ENCODE data around the gene BMS1. TPM values are rescaled to one million over a fixed set of nuclear protein-coding genes. Genes with fewer than 3 reads are reported as not detected.

BMS1 gene
- total and polyA plus RNA-seq, 2 of the 13 experiments (the other 11 are each of a cell fraction or from before 2014, with no cell fraction given), result 3.9 to 25.2 TPM

DNA sequence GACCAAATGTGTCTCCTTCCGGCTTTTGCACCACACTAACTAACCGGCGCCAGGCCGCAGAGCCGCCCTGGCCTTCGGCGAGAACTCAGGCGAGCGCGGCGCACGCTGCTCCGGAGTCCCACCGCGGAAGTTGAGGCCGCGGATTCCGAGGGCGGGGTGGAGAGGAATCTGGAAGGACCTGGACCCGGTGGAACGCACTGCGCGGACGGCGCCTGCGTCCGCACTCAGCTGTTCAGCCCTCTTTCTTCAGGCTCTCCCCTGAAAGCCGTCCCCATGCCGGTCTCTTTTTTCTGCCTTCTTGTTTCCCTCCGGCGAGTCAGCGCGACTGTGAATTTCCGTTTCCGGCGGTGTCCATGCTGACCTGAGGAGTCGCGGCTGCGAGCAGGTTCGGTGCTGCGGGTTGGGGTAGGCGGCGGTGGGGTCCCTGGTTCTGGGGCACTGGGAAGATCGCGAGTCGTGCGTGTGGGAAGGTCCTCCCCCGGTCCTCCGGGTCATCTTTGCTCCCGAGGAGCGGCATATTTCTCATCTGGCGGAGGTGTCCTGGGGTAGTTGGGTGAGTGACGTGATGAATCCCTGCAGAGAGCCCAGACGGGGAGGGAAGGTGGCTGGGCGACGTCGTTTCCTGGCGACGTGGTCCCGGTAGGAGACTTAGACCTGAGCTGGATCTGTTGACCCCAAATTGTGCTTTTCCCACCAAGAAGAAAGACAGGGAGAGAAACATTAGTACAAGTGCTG, at the start of gene BMS1 (continued):
- TF ChIP-seq, protein P1, sequence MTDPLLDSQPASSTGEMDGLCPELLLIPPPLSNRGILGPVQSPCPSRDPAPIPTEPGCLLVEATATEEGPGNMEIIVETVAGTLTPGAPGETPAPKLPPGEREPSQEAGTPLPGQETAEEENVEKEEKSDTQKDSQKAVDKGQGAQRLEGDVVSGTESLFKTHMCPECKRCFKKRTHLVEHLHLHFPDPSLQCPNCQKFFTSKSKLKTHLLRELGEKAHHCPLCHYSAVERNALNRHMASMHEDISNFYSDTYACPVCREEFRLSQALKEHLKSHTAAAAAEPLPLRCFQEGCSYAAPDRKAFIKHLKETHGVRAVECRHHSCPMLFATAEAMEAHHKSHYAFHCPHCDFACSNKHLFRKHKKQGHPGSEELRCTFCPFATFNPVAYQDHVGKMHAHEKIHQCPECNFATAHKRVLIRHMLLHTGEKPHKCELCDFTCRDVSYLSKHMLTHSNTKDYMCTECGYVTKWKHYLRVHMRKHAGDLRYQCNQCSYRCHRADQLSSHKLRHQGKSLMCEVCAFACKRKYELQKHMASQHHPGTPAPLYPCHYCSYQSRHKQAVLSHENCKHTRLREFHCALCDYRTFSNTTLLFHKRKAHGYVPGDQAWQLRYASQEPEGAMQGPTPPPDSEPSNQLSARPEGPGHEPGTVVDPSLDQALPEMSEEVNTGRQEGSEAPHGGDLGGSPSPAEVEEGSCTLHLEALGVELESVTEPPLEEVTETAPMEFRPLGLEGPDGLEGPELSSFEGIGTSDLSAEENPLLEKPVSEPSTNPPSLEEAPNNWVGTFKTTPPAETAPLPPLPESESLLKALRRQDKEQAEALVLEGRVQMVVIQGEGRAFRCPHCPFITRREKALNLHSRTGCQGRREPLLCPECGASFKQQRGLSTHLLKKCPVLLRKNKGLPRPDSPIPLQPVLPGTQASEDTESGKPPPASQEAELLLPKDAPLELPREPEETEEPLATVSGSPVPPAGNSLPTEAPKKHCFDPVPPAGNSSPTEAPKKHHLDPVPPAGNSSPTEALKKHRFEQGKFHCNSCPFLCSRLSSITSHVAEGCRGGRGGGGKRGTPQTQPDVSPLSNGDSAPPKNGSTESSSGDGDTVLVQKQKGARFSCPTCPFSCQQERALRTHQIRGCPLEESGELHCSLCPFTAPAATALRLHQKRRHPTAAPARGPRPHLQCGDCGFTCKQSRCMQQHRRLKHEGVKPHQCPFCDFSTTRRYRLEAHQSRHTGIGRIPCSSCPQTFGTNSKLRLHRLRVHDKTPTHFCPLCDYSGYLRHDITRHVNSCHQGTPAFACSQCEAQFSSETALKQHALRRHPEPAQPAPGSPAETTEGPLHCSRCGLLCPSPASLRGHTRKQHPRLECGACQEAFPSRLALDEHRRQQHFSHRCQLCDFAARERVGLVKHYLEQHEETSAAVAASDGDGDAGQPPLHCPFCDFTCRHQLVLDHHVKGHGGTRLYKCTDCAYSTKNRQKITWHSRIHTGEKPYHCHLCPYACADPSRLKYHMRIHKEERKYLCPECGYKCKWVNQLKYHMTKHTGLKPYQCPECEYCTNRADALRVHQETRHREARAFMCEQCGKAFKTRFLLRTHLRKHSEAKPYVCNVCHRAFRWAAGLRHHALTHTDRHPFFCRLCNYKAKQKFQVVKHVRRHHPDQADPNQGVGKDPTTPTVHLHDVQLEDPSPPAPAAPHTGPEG (CRISPR knock-in tag; IDR thresholded peaks at IDR 0.05), result peak; percentile 53; the same call in 1 of the 2 replicates
- TF ChIP-seq ZNF577 (CRISPR knock-in tag; IDR thresholded peaks at IDR 0.05; ENCODE audit: borderline replicate concordance, low read depth) (peak; percentile 90; the same call in 1 of the 2 replicates), ZNF777 (CRISPR knock-in tag; IDR thresholded peaks at IDR 0.05) (peak; percentile 87), ZNF878 (CRISPR knock-in tag; IDR thresholded peaks at IDR 0.05) (peak; percentile 88), ELF3 (CRISPR knock-in tag; IDR thresholded peaks at IDR 0.05) (peak; percentile 87; the same call in 1 of the 2 replicates), MAFK (conservative IDR thresholded peaks at IDR 0.05 in 1 of 2, IDR thresholded peaks at IDR 0.05 in 1 of 2; ENCODE audit: low read length in 2 of 2) (no peak), ZNF256 (CRISPR knock-in tag; conservative IDR thresholded peaks at IDR 0.05) (peak; percentile 88; the same call in 1 of the 2 replicates), HOXA9 (CRISPR knock-in tag; IDR thresholded peaks at IDR 0.05; ENCODE audit: borderline replicate concordance) (0 out of 2 replicates have a peak, but pooled peaks have one; percentile 44), MEF2D (CRISPR knock-in tag; IDR thresholded peaks at IDR 0.05) (peak; percentile 64; the same call in 1 of the 2 replicates), PLRG1 (conservative IDR thresholded peaks at IDR 0.05) (no peak), PHF21A (CRISPR knock-in tag; IDR thresholded peaks at IDR 0.05) (peak; percentile 85; the same call in 1 of the 2 replicates), ZNF329 (CRISPR knock-in tag; IDR thresholded peaks at IDR 0.05; ENCODE audit: low read depth) (peak; percentile 83; the same call in 1 of the 2 replicates), NAIF1 (CRISPR knock-in tag; IDR thresholded peaks at IDR 0.05; ENCODE audit: borderline replicate concordance) (peak; percentile 92), TRIM24 (CRISPR knock-in tag; IDR thresholded peaks at IDR 0.05) (no peak), ZNF652 (CRISPR knock-in tag; IDR thresholded peaks at IDR 0.05; ENCODE audit: borderline replicate concordance, low read depth) (peak; percentile 55; the same call in 1 of the 2 replicates), ZFAT (CRISPR knock-in tag; conservative IDR thresholded peaks at IDR 0.05) (no peak), ZNF775 (CRISPR knock-in tag; IDR thresholded peaks at IDR 0.05; ENCODE audit: borderline replicate concordance) (0 out of 2 replicates have a peak, but pooled peaks have one; percentile 44), SKI (IDR thresholded peaks at IDR 0.05; ENCODE audit: partially characterized antibody) (peak; percentile 55), ZNF670 (CRISPR knock-in tag; IDR thresholded peaks at IDR 0.05; ENCODE audit: borderline replicate concordance) (peak; percentile 89; the same call in 1 of the 2 replicates), KLF12 (CRISPR knock-in tag; IDR thresholded peaks at IDR 0.05; ENCODE audit: borderline replicate concordance) (peak; percentile 38; the same call in 1 of the 2 replicates), ISL2 (CRISPR knock-in tag; IDR thresholded peaks at IDR 0.05) (peak; percentile 77), NCOR1 (IDR thresholded peaks at IDR 0.05; ENCODE audit: borderline replicate concordance, low read length) (peak; percentile 23; the same call in 1 of the 2 replicates), ZBTB20 (CRISPR knock-in tag; IDR thresholded peaks at IDR 0.05; ENCODE audit: borderline replicate concordance, low read depth) (peak; percentile 76), ZNF773 (CRISPR knock-in tag; IDR thresholded peaks at IDR 0.05; ENCODE audit: borderline replicate concordance) (0 out of 2 replicates have a peak, but pooled peaks have one; percentile 77)
